ENCODE results near the gene ITGAD.

GRCh38 chr16:31351942-31352325 lies 41.2 kb upstream of the ITGAD start:
- no peak for TF ChIP-seq CEBPB (IDR thresholded peaks at IDR 0.05; ENCODE audit: low read depth, low read length)
- no peak for TF ChIP-seq CTCF (conservative IDR thresholded peaks at IDR 0.05; ENCODE audit: low read depth, low read length)
- TF ChIP-seq RCOR1 (IDR thresholded peaks at IDR 0.05; ENCODE audit: insufficient replicate concordance, low read length): no peak
